HTERT RPE-1 (cell line): ENCODE data around the gene IGFBP1.

Experiments used
- in situ Hi-C: fragments of 300-500 bp; cut with MboI; formaldehyde crosslinking; loops from 4 replicates; pipeline ENCODE4 v1.14.3; 2020; ENCODE audit warnings: low sequenced_read_pairs

The IGFBP1 gene

DNA sequence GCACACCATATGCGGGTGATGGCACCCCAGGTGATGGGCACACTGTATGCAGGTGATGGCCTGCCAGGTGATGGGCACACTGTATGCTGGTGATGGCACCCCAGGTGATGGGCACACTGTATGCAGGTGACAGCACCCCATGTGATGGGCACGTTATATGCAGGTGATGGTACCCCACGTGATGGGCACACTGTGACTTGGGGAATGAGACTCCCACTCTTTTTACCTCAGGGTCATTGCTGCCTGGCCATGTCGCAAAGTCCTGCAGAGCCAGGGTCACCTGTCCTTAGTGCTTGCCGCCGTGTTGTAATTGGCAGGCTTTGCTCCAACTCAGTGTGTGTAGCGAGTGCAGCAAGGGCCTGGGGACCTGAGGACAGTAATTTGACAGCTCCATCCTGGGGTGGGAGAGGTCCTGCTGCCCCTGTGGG lies 7.8 kb upstream of the IGFBP1 start:
- in situ Hi-C loops = no loop called here

DNA sequence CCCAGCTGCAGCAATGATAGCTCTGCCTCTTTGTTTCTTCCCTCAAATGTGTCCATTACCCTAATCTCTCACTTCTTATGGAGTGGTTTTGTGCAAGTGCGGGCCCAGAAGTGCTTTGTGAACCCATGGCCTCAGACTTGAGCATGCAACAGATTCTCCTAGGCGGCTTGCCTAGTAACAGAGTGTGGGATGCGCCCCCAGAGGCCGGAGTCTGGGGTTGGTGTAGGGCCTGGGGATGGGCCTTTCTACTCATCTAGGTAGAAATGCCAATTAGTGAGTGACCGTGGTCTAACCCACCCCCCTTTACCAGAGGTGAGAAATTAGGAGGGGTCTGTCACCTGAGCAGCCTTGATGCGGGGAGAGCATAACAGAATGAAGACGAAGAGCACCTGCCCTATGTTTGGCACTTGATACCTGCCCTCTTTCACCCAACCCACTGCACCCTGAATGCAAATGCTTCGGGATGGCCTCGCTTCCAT lies 7.0 kb upstream of the IGFBP1 start:
- in situ Hi-C loops = no loop called here

DNA sequence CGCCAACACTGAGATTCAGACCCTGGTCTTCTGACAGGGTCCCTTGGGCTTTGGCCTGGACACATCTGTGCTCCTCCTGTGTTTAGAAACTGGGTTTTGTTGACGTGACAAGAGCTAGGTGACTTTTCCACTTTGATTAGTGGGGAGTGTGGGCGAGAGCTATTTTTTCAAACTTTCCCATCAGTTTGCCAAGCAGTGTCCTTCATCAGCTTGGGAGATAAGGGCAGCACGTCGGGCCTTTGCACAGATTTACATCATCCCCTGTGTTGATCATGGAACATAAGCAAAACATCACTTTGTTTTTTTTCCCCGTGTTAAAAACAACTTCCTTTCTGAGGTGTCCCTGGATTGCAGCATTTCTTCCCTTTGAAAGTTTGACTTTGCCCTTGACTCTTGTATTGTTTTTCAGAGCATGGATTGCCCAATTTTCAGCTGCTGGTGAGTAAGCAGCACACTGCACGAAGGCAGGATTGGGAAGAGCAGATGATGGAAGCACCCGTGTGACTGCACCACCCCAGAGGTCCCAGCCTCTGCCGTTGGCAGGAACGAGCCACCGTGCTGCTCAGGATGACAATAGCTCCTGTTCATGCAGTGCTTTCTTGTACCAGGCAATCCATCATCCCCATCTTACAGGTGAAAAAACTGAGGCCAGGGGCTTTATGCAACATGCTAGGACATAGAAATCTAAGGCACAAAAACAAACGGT lies 6.4 kb upstream of the IGFBP1 start:
- in situ Hi-C loops = no loop called here

DNA sequence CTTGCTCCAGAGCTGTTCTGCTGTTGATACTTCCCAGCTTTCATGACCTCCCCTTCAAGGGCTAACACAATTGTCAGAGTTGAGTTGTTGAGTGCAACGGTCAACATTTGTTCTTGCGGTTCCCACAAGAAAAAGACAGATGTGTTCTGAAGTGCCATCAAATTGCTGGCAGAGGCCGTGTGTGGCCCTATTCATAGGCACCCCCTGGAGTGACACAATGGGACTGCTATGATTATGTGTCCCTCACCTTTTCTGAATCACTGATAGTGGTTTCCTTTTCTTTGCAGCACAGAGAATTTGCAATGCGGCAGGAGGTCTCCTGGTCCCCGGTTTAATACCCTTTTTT lies 5.8 kb upstream of the IGFBP1 start:
- in situ Hi-C loops = no loop called here

DNA sequence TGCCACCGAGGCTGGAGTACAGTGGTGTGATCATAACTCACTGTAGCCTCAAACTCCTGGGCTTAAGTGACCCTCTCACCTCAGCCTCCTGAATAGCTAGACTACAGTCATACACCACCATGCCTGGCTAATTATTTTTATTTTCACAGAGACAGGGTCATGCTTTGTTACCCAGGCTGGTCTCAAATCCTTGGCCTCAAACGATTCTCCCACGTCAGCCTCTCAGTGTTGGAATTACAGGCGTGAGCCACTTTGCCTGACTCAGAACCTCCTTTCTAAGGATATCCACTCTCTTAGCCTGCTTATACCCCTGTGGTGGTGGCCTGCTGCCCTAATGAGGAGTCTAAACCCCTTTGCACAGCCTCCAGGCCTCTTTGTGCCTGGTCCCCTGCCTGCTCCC lies 4.2 kb upstream of the IGFBP1 start:
- in situ Hi-C loops = no loop called here

DNA sequence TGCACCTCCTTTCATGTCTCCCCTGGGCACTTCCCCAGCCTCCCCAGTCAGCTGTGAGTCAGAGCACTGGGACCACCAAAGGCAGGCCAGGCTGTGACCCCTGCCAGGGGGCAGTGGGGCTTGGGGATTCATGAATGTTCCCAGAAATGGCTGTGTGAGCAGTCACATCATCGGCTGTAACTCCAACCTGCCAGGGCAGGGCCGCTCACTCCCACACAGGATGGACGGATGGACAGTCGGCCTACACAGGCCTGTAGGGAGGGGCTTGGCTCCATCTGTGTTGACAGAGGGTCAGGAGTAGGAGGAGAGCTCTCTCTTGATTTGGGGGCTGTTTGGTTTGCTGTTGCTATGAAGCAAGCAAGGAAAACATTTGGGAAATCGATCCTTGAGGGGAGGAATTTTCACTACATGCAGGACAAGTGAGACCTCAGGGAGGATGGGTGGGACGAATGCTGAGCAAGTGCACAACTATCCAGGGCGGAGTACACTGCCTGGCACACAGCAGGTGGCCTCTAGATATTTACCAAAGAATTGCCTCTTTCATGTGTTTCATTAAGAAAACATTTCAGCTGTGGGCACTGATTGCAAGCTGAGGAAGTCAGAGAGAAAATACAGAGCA lies 2.9 kb upstream of the IGFBP1 start:
- in situ Hi-C loops = no loop called here

DNA sequence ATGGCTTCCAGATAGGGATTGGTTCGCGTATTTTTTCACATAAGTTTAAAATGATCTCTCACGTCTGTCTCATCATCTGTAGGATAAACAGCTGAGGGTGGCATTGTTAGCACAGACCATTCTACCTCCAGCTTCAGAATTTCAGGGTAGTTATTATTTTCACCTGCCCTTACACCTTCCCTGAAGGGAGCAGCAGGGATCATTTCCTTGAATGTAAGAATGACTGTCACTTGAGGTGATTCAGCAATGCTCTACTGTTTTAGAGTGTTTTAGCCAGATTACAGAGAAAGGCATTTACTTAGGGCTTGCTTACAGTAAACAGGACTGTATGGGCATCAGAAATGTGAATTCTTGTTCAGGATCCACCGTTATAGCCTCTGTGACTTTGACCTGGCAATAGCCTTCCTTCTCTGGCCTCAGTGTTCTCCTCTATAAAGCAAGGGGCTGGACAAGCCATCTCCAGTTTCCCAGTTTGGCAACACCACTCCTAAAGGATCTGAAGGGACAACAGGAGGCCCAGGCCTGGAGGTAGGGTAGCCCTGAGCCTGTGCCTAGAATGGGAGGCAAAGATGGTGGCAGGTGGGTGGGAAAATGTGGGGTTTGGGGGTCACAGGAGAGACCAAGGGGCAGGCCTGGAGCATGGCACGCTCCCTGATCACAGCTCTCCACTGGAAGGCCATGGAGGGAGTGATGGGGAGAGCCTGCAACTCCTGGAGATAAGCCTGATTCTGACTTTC lies 1.2 kb upstream of the IGFBP1 start:
- in situ Hi-C loops = no loop called here

DNA sequence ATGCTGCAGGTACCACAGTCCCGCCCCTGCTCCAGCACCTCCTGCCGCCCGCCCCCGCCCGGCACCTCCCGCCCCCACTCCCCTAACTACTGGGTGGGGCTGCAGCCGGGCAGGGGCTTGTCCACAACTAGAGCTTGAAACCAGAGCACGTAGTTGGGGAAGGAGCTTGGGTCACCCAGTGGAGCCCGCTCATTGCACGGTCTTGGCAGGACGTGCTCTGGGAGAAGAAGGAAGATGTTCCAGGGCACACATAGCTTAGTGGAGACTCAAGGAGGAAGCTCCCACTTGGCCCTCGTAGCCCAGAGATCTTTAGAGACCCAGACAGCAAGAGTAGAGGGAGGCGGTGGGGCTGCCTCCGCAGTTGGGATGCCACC lies 692 bp downstream of the IGFBP1 start:
- in situ Hi-C loops = no loop called here

DNA sequence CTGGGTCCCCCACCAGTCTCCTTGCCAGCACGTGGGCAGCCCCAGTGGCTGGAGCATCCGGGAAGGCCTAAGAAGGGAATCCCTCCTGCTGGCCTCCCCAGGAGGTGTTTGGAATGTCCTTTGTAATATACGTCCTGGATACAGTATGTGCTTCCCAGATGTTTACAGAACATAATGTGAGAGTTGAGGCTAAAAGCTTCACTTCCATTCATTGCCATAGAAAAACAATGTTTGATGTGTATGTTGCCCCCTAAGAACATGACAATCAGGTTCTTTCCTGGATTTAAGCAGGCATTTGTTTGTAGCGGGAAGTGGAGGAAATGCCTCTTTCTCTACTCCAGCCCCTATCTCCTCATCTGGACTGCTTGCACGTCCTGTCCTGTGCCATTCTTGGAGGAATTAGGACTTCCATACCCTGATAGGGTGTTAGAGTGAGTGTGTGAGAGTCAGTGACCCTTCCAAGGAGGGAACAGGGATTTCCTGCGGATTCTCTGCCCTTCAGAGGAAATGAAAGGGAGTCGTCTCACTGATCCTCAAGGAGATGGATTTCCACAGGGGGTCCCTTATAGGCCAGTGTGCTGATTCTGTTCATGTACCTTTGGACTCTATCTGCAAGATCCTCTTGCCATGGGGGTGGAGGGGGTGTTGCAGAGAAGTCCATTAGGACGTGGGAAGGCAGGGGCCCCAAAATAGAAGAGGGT lies 1.2 kb downstream of the IGFBP1 start:
- in situ Hi-C loops = no loop called here

DNA sequence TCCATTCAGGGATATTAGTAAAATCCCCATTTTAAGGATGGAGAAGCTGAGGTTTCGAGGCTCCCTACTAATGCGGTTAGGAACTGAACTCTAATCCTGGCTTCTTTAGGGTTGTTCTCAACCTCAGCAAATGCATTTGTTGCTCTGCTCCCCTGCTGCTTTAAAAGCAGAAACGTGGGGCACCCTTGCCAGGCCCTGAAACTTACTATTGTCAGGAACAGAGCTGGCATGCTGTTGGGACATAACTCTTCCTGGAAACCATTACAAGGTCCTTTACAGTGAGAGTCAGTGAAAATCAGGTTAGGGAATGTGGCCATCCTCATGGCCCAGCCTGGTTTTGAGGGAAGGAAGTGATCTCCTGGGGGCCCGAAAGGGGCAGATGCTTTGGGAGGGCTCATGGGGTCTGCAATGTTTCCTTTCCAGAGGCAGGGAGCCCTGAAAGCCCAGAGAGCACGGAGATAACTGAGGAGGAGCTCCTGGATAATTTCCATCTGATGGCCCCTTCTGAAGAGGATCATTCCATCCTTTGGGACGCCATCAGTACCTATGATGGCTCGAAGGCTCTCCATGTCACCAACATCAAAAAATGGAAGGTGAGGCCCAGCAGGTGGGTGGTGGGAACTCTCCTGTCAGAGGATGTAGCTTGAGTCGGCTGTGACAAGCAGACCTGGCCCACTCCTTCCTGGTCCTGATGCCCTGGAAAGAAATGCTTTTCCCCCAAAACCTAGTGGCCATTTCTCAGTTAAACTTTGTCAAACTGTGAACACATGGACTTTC lies 2.0 kb downstream of the IGFBP1 start:
- in situ Hi-C loops = no loop called here

DNA sequence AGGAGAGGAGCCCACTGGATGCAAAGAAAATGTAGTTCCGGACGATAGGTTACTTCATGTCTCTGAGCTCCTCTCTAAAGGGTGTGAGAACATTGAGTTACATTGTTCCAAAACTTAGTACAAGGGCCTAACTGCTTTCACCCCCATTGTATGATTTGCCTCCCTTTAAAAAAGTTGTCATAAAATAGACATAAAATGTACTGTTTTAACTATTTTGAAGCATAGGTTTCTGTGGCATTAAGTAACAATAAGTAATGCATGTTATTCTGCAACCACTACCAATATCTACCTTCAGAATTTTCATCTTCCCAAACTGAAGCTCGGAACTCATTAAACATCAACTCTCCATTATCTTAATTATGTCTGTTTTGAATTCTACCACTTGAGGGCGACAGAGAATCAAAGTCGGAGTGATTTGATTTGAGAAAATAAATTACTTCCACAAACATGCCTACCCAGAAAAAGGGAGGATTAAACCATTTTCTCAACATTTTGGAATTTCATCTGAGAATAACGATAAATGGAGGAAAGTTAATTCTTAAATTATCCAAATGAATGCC lies 2.7 kb downstream of the IGFBP1 start:
- in situ Hi-C loops = no loop called here

DNA sequence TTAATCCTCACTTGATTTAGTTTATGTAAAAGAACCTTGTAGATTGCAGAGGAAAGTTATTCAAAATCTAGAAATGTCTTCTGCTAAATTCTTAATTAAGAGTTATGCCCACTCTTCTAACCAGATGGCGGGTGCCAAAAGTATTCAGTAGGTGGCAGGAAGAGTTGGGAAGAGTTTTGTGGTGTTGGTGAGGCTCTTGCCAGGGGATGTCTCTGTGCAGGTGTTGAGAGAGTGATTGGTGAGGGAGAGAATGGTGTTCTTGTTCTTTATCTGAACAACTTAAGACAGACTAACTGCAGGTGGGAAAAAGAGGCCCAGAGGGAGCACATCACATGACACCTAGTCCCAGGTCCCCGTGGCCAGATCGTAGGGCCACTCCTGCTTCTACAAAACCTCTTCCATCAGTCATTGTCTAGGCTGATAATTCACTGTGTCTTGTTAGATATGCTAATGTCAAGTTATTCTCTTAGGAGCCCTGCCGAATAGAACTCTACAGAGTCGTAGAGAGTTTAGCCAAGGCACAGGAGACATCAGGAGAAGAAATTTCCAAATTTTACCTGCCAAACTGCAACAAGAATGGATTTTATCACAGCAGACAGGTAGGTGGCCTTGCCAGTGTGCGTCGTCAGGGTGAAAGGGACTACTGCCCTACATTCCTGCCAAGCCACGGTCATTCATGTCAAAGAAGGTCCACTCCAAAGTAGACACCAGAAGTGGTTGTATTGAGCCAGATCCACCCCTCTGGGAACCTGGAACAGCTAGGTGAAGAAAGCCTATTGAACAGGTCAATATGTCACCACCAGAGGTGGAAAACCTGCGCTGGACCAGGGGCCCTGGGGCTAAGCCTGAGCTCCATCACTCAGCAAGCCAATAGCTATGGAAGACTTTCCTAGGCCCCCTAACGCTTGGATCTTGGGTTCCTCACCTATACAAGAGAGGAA lies 3.4 kb downstream of the IGFBP1 start:
- in situ Hi-C loops = no loop called here

DNA sequence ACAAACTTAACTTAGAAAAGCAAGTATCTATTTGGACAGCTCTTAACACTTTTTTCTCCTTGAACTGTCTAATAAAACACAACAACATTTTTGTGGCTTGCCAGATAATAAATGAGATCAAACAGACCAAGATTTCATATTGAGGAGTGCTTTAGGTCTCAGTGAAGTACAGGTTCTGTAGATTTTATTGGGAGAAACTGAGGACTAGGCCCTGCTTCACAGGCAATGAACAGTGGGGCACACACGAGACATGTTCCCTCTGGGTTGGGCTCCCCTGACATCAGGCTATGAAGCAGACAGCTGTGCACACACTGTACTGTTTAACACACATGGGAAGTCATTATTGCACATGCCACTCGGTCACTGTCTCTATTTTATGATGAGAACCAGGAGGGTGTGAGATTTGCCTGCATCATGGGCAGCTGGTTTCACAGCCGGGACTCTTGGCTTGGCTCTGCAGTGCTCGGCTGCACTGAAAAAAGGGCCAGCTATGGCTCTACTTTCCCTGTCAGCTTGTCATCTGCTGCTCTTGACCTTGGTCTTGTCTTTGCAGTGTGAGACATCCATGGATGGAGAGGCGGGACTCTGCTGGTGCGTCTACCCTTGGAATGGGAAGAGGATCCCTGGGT lies 4.2 kb downstream of the IGFBP1 start:
- in situ Hi-C loops = no loop called here

DNA sequence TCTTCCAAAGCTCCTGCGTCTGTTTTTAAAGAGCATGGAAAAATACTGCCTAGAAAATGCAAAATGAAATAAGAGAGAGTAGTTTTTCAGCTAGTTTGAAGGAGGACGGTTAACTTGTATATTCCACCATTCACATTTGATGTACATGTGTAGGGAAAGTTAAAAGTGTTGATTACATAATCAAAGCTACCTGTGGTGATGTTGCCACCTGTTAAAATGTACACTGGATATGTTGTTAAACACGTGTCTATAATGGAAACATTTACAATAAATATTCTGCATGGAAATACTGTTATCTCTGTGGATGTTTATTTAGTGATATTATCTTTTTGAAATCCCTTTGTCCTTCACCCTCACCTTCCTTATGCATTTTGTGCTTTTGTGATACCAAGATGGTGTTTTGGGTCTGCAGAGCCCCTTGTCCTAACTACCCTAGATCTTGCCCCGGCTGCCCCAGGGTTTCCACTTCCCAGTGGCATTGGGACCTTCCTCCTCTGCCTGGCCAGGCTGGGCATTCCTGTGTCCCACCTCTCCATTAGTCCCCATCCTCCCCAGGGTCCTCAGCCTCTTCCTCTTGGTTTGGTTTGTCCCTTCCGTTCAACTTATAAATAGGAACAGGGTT lies 5.2 kb downstream of the IGFBP1 start:
- in situ Hi-C loops = no loop called here

DNA sequence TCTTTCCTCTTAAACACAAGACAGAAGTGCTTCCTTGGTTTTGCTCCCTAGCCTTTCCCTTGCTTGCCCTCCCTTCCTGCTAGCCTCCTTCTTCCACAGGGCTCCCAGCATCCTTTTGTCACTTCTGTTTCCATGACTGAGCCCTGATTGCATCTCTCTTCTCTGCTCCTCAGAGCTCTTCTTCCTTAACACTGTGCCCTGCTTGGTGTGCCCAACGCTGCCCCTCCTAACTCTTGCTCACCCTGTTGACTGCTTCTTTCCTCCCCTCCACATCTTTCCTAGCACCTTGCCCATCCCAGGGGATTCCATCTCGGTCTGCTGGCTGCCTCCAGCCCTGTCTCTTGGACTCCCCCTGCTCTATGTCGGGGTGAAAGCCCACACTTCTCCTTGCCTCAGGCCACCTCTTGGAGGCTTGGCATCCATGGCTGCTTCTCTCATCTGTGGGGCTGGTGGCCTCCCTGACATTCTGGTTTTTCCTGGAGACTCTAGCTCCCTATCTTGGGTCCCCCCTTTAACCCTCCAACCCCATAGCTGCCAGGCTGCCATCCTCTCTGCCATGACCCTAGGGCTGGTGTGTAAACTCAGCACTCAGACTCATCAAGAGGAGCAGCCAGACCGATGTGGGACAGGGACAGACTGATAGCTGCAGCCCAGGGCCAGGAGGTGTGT lies 5.8 kb downstream of the IGFBP1 start:
- in situ Hi-C loops = no loop called here

DNA sequence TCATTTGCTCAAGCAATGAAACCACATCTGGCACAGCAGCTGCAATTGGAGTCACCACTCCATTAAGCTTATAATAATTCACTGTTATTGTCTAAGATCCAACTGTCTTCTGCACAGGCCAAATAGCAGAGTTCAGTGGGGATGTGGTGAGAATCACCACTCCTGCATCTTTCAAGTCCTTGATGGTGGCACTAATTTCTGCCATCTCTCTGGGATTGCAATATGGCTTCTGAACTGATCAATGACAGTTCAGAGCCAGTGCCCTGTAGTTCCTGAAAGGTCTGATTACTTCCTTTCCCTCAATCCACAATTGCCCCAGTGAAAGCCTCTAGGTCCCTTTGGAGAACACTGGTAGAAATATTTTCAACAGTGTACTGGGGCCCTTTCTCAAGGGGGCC lies 6.4 kb downstream of the IGFBP1 start:
- in situ Hi-C loops = no loop called here

DNA sequence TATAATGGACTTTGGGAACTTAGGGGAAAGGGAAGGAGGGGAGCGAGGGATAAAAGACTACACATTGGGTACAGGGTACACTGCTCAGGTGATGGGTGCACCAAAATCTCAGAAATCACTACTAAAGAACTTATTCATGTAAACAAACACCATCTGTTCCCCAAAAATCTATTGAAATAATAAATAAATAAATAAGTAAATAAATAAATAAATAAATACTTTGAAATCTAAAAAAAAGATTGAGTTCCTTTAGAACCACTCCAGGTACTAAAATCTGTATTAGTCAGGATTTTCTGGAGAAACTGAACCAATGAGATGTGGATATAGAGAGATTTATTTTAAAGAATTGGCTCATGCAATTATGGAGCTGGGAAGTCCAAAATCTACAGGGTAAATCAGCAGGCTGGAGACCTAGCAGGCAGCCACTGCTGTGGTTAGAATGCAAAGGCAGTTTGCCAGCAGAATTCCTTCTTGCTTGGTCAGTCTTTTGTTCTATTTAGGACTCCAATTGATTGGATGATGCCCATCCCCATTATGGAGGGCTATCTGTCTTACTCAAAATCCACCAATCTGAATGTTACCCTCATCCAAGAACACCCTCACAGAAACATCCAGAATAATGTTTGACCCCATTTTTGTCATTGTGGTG lies 8.9 kb downstream of the IGFBP1 start:
- in situ Hi-C loops = no loop called here

DNA sequence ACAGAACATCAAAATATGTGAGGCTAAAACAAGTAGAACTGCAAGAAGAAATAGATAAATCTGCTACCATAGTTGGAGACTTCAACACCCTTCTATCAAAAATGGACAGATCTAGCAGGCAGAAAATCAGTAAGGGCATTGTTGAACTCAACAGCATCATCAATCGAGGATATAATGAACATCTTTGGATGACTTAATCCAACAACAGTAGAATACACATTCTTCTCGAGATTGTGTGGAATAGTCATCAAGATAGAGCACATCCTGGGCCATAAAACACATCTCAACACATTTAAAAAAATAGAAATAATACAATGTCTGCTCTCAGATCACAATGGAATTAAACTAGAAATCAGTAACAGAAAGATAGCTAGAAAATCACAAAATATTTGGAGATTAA lies 9.9 kb downstream of the IGFBP1 start:
- in situ Hi-C loops = no loop called here
